Small intestine (tissue), 7 donors: Measurements from ENCODE around the gene HIPK4. TPM values are rescaled to one million over a fixed set of nuclear protein-coding genes. Genes with fewer than 3 reads are reported as not detected.
"Not testable (repeated sequence)": the region's sequence is repeated elsewhere in the genome, so short reads cannot be mapped to it uniquely, and the experiment has no call there.

Experiments used
- DNase-seq, 2 donors: peaks; one replicate each; pipeline versions ENCODE4 v3.0.0 to v3.0.0-alpha.2; 2013
- FAIRE-seq: peaks from 2 replicates; lab custom pipeline; 2012; peaks lifted over from hg19 to GRCh38; lab: Jason Lieb, UNC
- H3K27ac ChIP-seq, 3 donors: one replicate each; pipeline ENCODE4 v1.5.1; 2013; ENCODE audit warnings: low read length in 2 of 3, mild to moderate bottlenecking in 2 of 3, control low read depth in 1 of 3, inconsistent platforms in 1 of 3, low read depth in 1 of 3, moderate library complexity in 1 of 3
- H3K27me3 ChIP-seq, 3 donors: one replicate each; pipeline ENCODE4 v1.6.1; 2013; ENCODE audit warnings: low read length in 3 of 3, inconsistent platforms in 1 of 3; ENCODE audit not compliant: control insufficient read depth in 3 of 3, insufficient read depth in 3 of 3
- H3K36me3 ChIP-seq, 3 donors: one replicate each; pipeline ENCODE4 v1.6.1; 2013; ENCODE audit warnings: low read length in 3 of 3, inconsistent platforms in 1 of 3, low read depth in 1 of 3, mild to moderate bottlenecking in 1 of 3, moderate library complexity in 1 of 3; ENCODE audit not compliant: control insufficient read depth in 3 of 3, insufficient read depth in 2 of 3
- H3K4me1 ChIP-seq, 3 donors: one replicate each; pipeline ENCODE4 v1.6.1; 2013; ENCODE audit warnings: low read length in 2 of 3, inconsistent platforms in 1 of 3, low read depth in 1 of 3, mild to moderate bottlenecking in 1 of 3, moderate library complexity in 1 of 3; ENCODE audit not compliant: control insufficient read depth in 3 of 3, insufficient read depth in 2 of 3
- H3K4me3 ChIP-seq, 3 donors: one replicate each; pipeline ENCODE4 v1.5.1; 2013; ENCODE audit warnings: low read length in 3 of 3, control low read depth in 1 of 3, inconsistent platforms in 1 of 3, low read depth in 1 of 3, mild to moderate bottlenecking in 1 of 3, moderate library complexity in 1 of 3
- H3K9me3 ChIP-seq, 2 donors: one replicate each; pipeline ENCODE4 v1.6.1; 2013; ENCODE audit warnings: low read depth in 1 of 2, low read length in 1 of 2; ENCODE audit not compliant: control insufficient read depth in 2 of 2, insufficient read depth in 1 of 2
- WGBS, 3 donors: extraction: QIAGEN DNeasy Blood & Tissue Kit; methylation state at CpG; one replicate each; pipeline ENCODE4 v1.1.7; 2013; 5-methylcytosine and 5-hydroxymethylcytosine counted together
- polyA plus RNA-seq, 4 donors: library from polyadenylated mRNA; stranded (reverse) in 3 of 4; unstranded in 1 of 4; fragments of 200-250 nt in 3 of 4; fragments of 120-200 nt in 1 of 4; gene quantifications; one replicate each; pipeline versions ENCODE4 v1.2.1 to v1.2.3, GENCODE V29; 2013
- donor health status: healthy with polysubstance abuse.
- donor health status: control.
- donor health status: control.
- donor health status: Bipolar disorder and iron deficiency.
- donor health status: healthy.

Gene HIPK4
- polyA plus RNA-seq, 4 donors = 0.07 TPM; not detected in 2

- Histone ChIP-seq H3K27me3 (no peaks in the 10 kb centered on the region), H3K27ac (no peak overlapping the region), H3K9me3 (no peaks in the 10 kb centered on the region), H3K4me3 (no peak overlapping the region), H3K4me1 (no peaks in the 10 kb centered on the region), H3K36me3 (peaks cover 4 to 34% (median 8%) of the 10 kb centered on the region in 3 donors)
- WGBS, 3 donors = 90 to 94% (median 91%) methylated on average over 2 of the region's 2 CpGs
- FAIRE-seq = no peak
- no peak for DNase-seq
These were observed 52.9 kb downstream of the HIPK4 start for GRCh38 chr19:40337107-40337506.

GRCh38 chr19:40336601-40336900, 53.4 kb downstream of the HIPK4 start:
- Histone ChIP-seq H3K27ac (no peak overlapping the region), H3K4me3 (no peak overlapping the region), H3K4me1 (no peaks in the 10 kb centered on the region), H3K9me3 (no peaks in the 10 kb centered on the region), H3K36me3 (peaks cover 4 to 36% (median 11%) of the 10 kb centered on the region in 3 donors), H3K27me3 (no peaks in the 10 kb centered on the region)
- WGBS, 3 donors = 90 to 100% (median 92%) methylated on average over 2 of the region's 2 CpGs
- FAIRE-seq (no peak), DNase-seq (no peak)

GRCh38 chr19:40335855-40336600, 54.0 kb downstream of the HIPK4 start:
- 91 to 96% (median 91%) methylated on average over 15 of the region's 15 CpGs for WGBS, 3 donors
- no peak for DNase-seq
- no peaks in the 10 kb centered on the region for H3K4me1 ChIP-seq
- no peak overlapping the region for H3K27ac ChIP-seq
- no peak for FAIRE-seq
- H3K27me3 ChIP-seq = no peaks in the 10 kb centered on the region
- H3K4me3 ChIP-seq = no peak overlapping the region
- H3K36me3 ChIP-seq = peaks cover 4 to 39% (median 11%) of the 10 kb centered on the region in 3 donors
- no peaks in the 10 kb centered on the region for H3K9me3 ChIP-seq

GRCh38 chr19:40335101-40335500, 54.9 kb downstream of the HIPK4 start:
- Histone ChIP-seq H3K9me3 (no peaks in the 10 kb centered on the region), H3K36me3 (peaks cover 4 to 46% (median 11%) of the 10 kb centered on the region in 3 donors), H3K4me3 (no peak overlapping the region), H3K27me3 (no peaks in the 10 kb centered on the region), H3K4me1 (no peaks in the 10 kb centered on the region), H3K27ac (no peak overlapping the region)
- no peak for FAIRE-seq
- DNase-seq = no peak

DNA sequence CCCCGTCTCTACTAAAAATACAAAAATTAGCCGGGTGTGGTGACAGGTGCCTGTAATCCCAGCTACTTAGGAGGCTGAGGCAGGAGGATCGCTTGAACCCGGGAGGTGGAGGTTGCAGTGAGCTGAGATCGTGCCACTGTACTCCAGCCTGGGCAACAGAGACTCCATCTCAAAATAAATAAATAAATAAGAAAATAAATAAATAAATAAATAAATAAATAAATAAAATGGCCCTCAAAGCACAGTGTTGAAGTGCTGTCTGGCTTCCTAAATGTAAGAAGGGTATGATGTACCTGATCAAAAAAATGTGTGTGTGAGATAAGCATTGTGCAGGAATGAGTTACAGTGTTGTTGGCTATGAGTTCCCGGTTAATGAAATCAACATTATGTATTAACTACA, 56.9 kb downstream of the HIPK4 start:
- not testable (repeated sequence) for FAIRE-seq

DNA sequence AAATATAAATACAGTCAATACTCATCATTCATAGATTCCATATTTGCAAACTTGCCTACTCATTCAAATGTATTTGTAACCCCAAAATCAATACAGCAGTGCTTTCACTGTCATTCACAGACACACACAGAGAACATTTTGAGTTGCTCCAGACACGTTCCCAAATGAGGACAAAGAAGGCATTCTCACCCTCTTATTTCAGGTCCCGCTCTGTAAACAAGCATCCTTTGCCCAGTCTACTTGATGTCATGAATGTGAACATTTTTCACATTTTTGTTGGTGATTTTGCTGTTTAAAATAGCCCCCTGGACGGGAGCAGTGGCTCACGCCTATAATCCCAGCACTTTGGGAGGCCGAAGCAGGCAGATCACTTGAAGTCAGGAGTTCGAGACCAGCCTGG, 57.3 kb downstream of the HIPK4 start:
- 89 to 94% (median 90%) methylated on average over 6 of the region's 6 CpGs for whole genome bisulfite sequencing, 3 donors
- Histone ChIP-seq H3K4me3 (no peak overlapping the region), H3K9me3 (no peaks in the 10 kb centered on the region), H3K36me3 (peaks cover 4 to 61% (median 20%) of the 10 kb centered on the region in 3 donors), H3K27ac (no peak overlapping the region), H3K4me1 (no peaks in the 10 kb centered on the region), H3K27me3 (no peaks in the 10 kb centered on the region)
- no peak for FAIRE-seq
- no peak for DNase-seq

More for the DNA sequence above, 56.9 kb downstream of the HIPK4 start:
- H3K27me3 ChIP-seq, DNase-seq, H3K27ac ChIP-seq, H3K9me3 ChIP-seq, H3K4me1 ChIP-seq, H3K4me3 ChIP-seq: not testable (repeated sequence)
- 97 to 99% (median 98%) methylated on average over 5 to 6 of the region's 6 CpGs for WGBS, 3 donors
- H3K36me3 ChIP-seq = peaks cover 4 to 56% (median 20%) of the 10 kb centered on the region in 3 donors

GRCh38 chr19:40331052-40331451, 58.9 kb downstream of the HIPK4 start:
- 97 to 99% (median 98%) methylated on average over 5 of the region's 5 CpGs for WGBS, 3 donors
- FAIRE-seq = no peak
- H3K27ac ChIP-seq = no peak overlapping the region
- H3K4me1 ChIP-seq = no peaks in the 10 kb centered on the region
- H3K4me3 ChIP-seq = no peak overlapping the region
- H3K36me3 ChIP-seq = peaks cover 8 to 67% (median 24%) of the 10 kb centered on the region in 3 donors
- no peaks in the 10 kb centered on the region for H3K9me3 ChIP-seq
- H3K27me3 ChIP-seq = no peaks in the 10 kb centered on the region
- DNase-seq = no peak
